Gastroesophageal sphincter (tissue), 3 donors: Measurements from ENCODE around the gene NLRP1.

Experiments
- CTCF ChIP-seq, 4 experiments: fragments of 200-600 bp in 2 of 4; fragments of 450-650 bp in 2 of 4; sonication (generic) in 1 of 4; IDR thresholded peaks; one replicate each; pipeline ENCODE4 v1.5.1; 2017 to 2019; ENCODE audit warnings: antibody characterized with exemption in 4 of 4, mild to moderate bottlenecking in 2 of 4, moderate library complexity in 2 of 4
- POLR2A ChIP-seq, 2 donors: fragments of 450-650 bp; IDR thresholded peaks; one replicate each; pipeline ENCODE4 v1.6.1; 2017; ENCODE audit warnings: antibody characterized with exemption in 2 of 2, mild to moderate bottlenecking in 2 of 2, moderate library complexity in 1 of 2

- TF ChIP-seq CTCF (IDR thresholded peaks at IDR 0.05) = no peak
- TF ChIP-seq POLR2A (IDR thresholded peaks at IDR 0.05) = no peak
Measured at GRCh38 chr17:5481451-5481850, 102.9 kb downstream of the NLRP1 start.
